HG03460 (cell line): ENCODE results near the gene ZNF639.

Source experiments
- ATAC-seq: cut with Tn5 transposase; IDR thresholded peaks from one replicate; pipeline ENCODE4 v1.9.1; 2021; ENCODE audit not compliant: unreplicated experiment

ZNF639 gene

DNA sequence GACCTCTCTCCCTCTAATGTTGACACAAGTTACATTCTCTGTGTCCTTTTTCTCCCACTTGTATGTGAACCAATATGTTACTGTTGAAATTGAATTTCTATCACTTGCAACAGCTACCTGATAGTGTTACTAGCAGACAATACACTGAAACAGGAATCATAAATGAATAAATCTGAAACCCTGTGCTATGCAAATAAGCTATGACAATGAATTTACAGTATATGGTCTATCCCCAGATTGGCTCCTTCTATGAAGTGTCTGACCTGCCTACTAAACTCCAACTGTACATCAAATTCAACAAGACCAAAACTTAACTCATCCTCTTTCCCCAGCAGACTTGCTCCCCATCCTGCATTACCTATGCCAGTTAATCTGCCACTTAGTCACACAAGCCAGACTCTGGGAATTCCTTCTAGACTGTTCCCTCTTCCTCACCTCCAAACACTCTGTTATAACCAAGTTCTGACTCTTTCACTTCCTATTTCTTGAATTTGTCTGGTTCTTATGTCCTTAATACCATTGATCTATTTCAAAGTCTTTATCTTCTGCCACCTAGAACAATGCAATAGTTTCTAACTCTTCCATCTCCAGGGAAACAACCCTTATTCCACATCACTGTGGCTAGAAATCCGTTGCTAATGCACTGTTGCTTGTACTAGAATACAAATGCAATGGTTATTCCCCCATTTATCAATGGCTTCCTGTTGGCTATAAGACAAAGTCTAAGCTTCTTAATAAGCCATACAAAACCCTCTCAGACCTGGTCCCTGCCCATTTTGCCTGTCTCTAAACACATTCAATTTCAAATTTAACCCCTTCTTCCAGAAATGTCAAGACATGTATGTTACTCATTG is 13.4 kb upstream of the ZNF639 start:
- peak; percentile 94 for ATAC-seq

DNA sequence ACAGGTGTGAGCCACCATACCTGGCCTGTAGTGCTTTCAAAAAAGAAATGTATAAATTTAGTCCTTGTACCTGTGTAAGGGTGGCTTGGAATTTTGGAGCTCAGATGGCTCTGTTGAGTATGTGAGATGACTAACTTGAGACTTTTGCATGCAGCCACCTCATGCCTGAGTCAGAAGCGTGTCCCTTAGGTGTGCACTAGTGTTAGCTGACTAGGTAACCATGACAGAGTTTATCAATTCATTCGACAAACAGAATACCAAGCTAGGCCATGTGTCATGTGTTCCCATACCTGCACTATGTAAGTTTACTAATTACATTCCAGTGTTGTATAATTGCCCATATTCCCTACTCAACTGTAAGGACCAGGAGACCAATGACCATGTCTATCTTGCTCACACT is 4.0 kb upstream of the ZNF639 start:
- ATAC-seq, result no peak

DNA sequence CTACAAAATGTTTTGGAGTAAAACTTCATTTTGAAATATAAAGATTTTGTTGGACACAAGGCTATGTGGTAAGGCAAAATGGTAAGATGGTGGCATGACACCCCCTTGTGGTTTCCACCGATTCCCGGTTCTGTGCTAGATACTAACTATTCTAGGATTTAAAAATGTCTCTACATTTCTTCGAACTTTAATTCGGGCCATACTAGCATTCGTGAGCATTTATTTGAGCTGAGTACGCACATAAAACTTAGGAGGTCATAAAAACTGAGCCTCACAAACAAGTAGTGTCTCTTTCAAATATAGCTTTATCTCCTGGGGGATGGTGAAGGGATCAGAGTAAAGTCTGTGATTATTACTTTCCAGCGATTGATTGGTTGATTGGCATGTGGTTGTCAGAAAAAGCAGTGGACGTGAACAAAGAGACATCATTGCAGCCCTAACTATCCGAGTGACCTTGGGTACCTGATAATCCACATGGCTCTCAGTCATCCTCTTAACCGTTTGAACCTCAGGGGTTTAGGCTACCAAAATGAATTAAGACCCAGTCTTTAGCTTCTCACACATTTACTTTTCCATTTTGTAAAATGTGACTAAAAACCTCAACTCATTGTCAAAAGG is 1.1 kb upstream of the ZNF639 start:
- no peak for ATAC-seq

GRCh38 chr3:179323197-179324110 is 623 bp downstream of the ZNF639 start:
- peak; percentile 37 for ATAC-seq

GRCh38 chr3:179324270-179324754 is 1.5 kb downstream of the ZNF639 start:
- no peak for ATAC-seq

- ATAC-seq, result no peak
Measured at GRCh38 chr3:179330438-179330837, 7.6 kb downstream of the ZNF639 start.

DNA sequence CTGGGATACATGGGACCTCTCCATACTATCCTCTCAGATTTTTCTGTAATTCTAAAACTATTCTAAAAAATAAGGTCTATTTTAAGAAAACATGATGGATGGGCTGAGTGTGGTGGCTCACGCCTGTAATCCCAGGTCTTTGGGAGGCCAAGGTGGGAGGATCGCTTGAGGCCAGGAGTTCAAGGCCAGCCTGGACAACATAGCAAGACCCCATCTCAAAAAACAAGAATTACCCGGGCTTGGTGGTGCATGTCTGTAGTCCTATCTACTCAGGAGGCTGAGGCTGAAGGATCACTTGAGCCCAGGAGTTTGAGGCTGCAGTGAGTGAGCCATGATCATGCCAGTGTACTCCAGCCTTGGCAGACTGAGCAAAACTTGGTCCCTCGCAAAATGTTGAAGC is 9.4 kb downstream of the ZNF639 start:
- no peak for ATAC-seq

DNA sequence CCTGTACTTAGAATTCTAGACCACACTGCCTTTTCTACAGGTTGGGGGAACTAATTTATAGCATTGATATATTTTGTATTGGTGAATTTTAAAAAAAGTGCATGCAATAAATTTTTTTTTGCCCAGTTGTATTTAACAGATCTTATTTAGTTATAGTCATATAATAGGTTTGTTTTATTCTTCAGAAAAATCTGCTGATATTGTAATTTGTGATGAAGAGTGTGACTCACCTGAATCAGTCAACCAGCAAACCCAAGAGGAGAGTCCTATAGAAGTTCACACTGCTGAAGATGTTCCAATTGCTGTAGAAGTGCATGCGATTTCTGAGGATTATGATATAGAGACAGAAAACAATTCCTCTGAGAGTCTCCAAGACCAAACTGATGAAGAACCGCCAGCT is 10.3 kb downstream of the ZNF639 start:
- no peak for ATAC-seq

GRCh38 chr3:179336345-179336929 is 13.6 kb downstream of the ZNF639 start:
- no peak for ATAC-seq

- ATAC-seq, result peak; percentile 94
Measured at GRCh38 chr3:179347345-179348194, 24.7 kb downstream of the ZNF639 start, which contains the start of gene MFN1. Gene MFN1 (plus strand): TSS chr3:179347709. CDS start chr3:179348852, 1,143 bp downstream.

DNA sequence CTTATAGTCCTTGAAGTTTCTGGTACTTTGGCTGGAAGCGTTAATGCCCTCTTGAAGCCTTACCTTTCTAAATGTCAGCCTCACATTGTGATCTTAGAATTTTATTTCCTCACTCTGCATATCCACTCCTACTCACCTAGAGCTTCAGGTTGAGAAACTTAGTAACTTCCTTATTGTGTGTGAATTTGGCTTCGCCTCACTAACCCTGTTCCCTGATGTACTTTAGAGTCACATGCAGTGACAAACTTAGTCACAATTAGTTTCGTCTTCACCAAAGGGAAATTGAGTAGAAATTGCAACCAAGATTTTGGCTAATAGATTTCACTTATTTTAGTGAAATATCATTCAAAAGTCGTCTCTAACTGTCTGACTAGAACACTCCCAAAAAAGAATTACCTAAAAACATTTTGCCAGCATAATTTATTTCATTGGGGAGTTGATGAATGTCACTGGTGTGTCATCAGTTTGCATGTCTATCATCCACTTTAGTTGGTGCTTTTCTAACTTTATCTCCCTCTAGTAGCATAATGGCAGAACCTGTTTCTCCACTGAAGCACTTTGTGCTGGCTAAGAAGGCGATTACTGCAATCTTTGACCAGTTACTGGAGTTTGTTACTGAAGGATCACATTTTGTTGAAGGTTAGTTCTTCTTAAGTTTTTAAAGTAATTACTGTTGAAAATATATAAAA is 25.6 kb downstream of the ZNF639 start:
- ATAC-seq, result peak; percentile 53

DNA sequence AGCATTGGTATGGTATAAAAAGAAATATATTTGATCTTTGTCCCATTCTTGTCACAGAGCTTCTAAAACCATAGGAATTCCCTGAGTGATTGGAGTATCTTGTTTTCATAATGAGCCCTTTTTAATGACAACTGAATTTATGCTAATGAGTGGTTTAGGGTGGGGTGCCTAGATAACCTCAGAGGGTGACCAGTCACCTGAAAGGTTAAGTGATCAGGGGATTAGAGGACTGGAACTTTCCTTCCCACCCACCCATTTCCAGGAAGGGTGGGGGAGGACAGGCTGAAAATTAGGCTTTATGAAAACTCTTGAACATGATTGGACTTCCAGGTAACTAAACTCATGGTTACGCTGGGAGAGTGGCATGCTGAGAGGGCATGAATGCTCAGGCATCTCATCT is 33.2 kb downstream of the ZNF639 start:
- ATAC-seq, result no peak

GRCh38 chr3:179363332-179363731 is 40.5 kb downstream of the ZNF639 start:
- no peak for ATAC-seq

- ATAC-seq, result no peak
Measured at GRCh38 chr3:179369621-179370020, 46.8 kb downstream of the ZNF639 start.

GRCh38 chr3:179373938-179374337 is 51.1 kb downstream of the ZNF639 start:
- ATAC-seq, result no peak

DNA sequence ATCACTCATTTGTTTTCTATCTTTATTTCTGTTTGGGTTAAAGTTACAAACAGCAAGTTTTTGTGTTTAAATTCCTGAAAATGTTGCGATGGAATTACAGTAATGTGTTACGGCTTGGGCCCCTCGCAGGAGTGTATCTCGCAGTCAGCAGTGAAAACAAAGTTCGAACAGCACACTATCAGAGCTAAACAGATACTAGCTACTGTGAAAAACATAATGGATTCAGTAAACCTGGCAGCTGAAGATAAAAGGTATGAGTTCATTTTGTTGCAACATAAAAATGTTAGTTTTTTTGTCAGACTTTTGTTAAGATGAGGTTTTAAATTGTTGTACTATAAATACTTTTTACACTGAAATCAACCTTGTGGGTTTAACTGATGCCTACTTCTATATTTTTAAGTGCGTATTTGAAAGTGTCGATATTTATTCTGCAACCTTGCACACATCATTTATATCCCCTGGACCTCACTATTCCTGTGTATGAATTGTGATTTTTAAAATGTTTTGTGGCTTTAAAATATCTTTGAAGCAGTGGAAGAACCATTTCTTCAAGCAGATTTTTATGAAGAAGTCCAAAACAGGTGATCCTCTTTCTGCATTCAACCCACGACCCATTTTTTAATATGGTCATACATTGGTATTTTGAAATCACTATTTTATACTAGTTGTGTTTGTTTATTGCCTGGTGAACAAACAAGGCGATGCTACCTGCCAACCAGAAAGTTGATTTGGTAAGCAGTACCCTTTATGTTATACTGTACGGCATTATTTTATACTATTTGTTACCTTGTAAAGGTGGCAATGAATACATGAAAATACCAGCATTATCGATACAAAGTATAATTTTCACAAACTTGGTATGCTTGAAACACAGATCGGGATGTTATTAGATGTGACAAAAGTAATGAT is 52.5 kb downstream of the ZNF639 start:
- no peak for ATAC-seq

DNA sequence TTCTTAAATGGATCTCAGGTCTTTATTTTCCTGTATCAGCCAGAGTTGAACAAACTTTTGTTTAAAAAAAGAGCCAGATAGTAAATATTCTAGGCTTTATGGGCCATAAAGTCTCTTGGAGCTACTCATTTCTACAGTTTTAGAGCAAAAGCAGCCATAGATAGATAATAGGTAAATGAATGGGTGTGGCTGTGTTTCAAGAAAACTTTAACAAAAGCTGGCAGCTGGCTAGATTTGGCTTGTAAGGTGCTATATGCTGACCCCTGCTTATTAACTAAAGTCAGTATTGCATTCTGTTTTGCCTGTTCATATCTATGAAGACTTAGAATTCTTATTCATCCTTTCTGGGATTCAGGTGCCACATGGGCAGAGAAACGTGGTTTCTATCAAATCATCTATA is 53.6 kb downstream of the ZNF639 start:
- no peak for ATAC-seq
